ENCODE measurements around the gene STAC. TPM values are rescaled to one million over a fixed set of nuclear protein-coding genes. Genes with fewer than 3 reads are reported as not detected.

The STAC gene
- total and polyA plus RNA-seq, 7 donors, result 0.19 to 1.5 (median 0.47) TPM

DNA sequence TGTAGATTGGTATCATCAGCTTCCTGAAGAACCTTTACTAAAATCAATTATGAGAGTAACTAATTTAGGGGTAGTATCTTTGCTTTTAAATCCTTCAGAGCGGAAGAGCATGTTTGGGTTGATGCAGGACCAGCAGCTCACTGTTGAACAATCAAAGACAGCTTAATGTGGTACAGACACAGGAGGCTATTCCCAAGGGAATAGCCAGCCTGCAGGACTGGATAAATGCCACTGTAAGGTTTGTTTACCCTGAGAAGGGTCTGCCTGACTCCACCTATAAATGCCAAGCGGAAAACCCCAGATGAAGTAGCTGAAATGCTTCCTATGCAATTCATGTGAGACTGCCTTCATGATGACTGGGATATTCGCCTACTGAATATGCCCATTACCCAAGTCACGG is 16.0 kb upstream of the STAC start:
- H3K27me3 ChIP-seq (ENCODE audit: insufficient read depth in 3 of 3, low read length in 2 of 3), result no peaks in the 10 kb centered on the region
- no peak for ATAC-seq

DNA sequence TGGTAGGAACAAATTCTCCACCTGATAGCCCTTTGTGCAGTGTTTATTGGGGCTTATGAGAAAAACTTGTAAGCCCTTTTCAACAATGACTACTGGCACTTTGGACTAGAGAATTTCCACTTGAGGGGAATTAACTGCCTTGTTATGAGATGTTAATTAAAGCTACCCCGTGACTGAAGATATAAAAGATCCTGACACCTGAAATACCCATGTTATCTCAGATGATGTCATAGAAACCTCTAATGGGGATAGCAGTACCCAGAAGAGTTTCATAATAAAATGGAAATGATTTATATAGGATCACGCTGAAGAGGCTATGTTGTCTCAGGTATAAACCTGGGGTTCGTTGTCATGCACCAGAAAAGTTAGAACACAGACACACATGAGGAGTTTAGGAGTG is 14.5 kb upstream of the STAC start:
- WGBS, 3 donors, result 81 to 88% (median 82%) methylated on average over 3 of the region's 3 CpGs
- Histone ChIP-seq H3K27ac (no peak overlapping the region), H3K4me1 (no peaks in the 10 kb centered on the region), H3K36me3 (ENCODE audit: insufficient read depth in 1 of 2, low read depth in 1 of 2) (no peaks in the 10 kb centered on the region), H3K9me3 (no peaks in the 10 kb centered on the region), H3K4me3 (no peak overlapping the region), H3K27me3 (ENCODE audit: insufficient read depth in 3 of 3, low read length in 2 of 3) (no peaks in the 10 kb centered on the region)
- no peak for TF ChIP-seq CTCF (IDR thresholded peaks at IDR 0.05)
- intact Hi-C loops (cut with DNase I), result no loop called here
- DNase-seq (no peak), ATAC-seq (no peak)

More for the DNA sequence above, 16.0 kb upstream of the STAC start:
- TF ChIP-seq CTCF (IDR thresholded peaks at IDR 0.05), result no peak
- peaks cover under 1% of the 10 kb centered on the region for H3K9me3 ChIP-seq
- no peak overlapping the region for H3K4me3 ChIP-seq
- H3K36me3 ChIP-seq (ENCODE audit: insufficient read depth in 1 of 2, low read depth in 1 of 2), result no peaks in the 10 kb centered on the region
- intact Hi-C loops (cut with DNase I), result no loop called here
- no peak for DNase-seq
- no peaks in the 10 kb centered on the region for H3K4me1 ChIP-seq
- no peak overlapping the region for H3K27ac ChIP-seq
- 75 to 94% (median 91%) methylated on average over 4 of the region's 4 CpGs for WGBS, 3 donors

DNA sequence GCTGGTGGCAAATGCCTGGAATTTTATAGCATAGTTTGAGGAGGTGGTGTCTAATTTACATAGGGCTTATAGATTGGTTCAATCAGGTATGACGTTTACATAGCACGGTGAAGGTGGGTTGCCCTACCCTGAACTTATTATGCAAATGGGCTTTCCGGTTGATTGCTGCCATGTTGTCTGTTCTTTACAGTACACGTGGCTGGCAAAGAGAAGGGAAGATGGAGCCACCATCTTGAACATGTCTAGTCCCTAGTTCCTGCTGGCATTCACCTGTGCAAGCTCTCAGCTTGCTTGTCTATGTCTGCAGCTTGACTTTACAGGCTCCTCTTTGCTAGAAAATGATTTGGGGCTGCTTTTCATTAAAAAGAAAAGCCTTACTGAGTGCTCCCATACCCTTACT is 14.0 kb upstream of the STAC start:
- intact Hi-C loops (cut with DNase I), result no loop called here
- Histone ChIP-seq H3K4me1 (no peaks in the 10 kb centered on the region), H3K36me3 (ENCODE audit: insufficient read depth in 1 of 2, low read depth in 1 of 2) (no peaks in the 10 kb centered on the region), H3K27me3 (ENCODE audit: insufficient read depth in 3 of 3, low read length in 2 of 3) (no peaks in the 10 kb centered on the region), H3K9me3 (no peaks in the 10 kb centered on the region), H3K4me3 (no peak overlapping the region), H3K27ac (no peak overlapping the region)
- ATAC-seq, result no peak
- no peak for TF ChIP-seq CTCF (IDR thresholded peaks at IDR 0.05)
- DNase-seq, result no peak
- 77 to 87% (median 81%) methylated on average over 4 of the region's 4 CpGs for WGBS, 3 donors

GRCh38 chr3:36367912-36368573 is 12.3 kb upstream of the STAC start:
- no peak overlapping the region for H3K4me3 ChIP-seq
- H3K36me3 ChIP-seq (ENCODE audit: insufficient read depth in 1 of 2, low read depth in 1 of 2), result no peaks in the 10 kb centered on the region
- ATAC-seq (no peak), DNase-seq (no peak)
- TF ChIP-seq CTCF (IDR thresholded peaks at IDR 0.05), result no peak
- no peaks in the 10 kb centered on the region for H3K27me3 ChIP-seq (ENCODE audit: insufficient read depth in 3 of 3, low read length in 2 of 3)
- H3K9me3 ChIP-seq, result no peaks in the 10 kb centered on the region
- H3K27ac ChIP-seq, result no peak overlapping the region
- H3K4me1 ChIP-seq, result no peaks in the 10 kb centered on the region
- 91 to 97% (median 96%) methylated on average over 3 of the region's 3 CpGs for WGBS, 3 donors
- intact Hi-C loops (cut with DNase I), result no loop called here

GRCh38 chr3:36372534-36372935 is 7.8 kb upstream of the STAC start:
- ATAC-seq, result no peak
- intact Hi-C loops (cut with DNase I), result no loop called here
- H3K36me3 ChIP-seq (ENCODE audit: insufficient read depth in 1 of 2, low read depth in 1 of 2), result no peaks in the 10 kb centered on the region
- no peak for DNase-seq
- H3K4me1 ChIP-seq, result no peaks in the 10 kb centered on the region
- H3K27me3 ChIP-seq (ENCODE audit: insufficient read depth in 3 of 3, low read length in 2 of 3), result no peaks in the 10 kb centered on the region
- H3K27ac ChIP-seq, result no peak overlapping the region
- H3K9me3 ChIP-seq, result no peaks in the 10 kb centered on the region
- no peak overlapping the region for H3K4me3 ChIP-seq
- no peak for TF ChIP-seq CTCF (IDR thresholded peaks at IDR 0.05)
